ENCODE measurements around the gene RNGTT. TPM values are rescaled to one million over a fixed set of nuclear protein-coding genes. Genes with fewer than 3 reads are reported as not detected.
"Not testable (repeated sequence)": the region's sequence is repeated elsewhere in the genome, so short reads cannot be mapped to it uniquely, and the experiment has no call there.

The RNGTT gene
- total RNA-seq, 1 donor from 2014 or later: 12.3 TPM

DNA sequence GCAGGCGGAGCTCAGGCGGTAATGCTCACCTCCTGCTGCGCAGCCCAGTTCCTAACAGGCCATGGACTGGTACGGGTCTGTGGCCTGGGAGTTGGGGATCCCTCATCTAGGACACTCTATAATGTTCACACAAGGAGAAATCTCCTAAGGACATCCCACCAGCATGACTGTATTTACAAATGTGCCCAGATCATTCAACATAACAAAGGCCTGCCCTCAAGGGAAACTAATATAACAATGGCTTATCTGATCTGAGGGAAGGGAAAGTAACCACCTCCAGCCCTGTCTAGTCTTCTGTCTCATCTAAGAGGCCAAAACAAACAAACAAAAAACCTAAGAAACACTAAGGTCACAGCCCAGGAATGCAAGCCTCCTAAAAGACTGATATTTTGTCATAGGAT is 232.8 kb downstream of the RNGTT start:
- TF ChIP-seq CTCF (IDR thresholded peaks at IDR 0.05): no peak
- no peaks in the 10 kb centered on the region for H3K36me3 ChIP-seq
- H3K9me3 ChIP-seq: no peaks in the 10 kb centered on the region
- H3K4me1 ChIP-seq: no peaks in the 10 kb centered on the region
- DNase-seq (no peak), ATAC-seq (no peak)
- H3K4me3 ChIP-seq: no peak overlapping the region
- no peaks in the 10 kb centered on the region for H3K27me3 ChIP-seq
- H3K27ac ChIP-seq: no peak overlapping the region
- intact Hi-C loops (cut with DNase I): no loop called here

GRCh38 chr6:88728756-88729155 is 234.7 kb downstream of the RNGTT start:
- intact Hi-C loops (cut with DNase I): no loop called here
- ATAC-seq (no peak), DNase-seq (no peak)
- Histone ChIP-seq H3K4me1 (no peaks in the 10 kb centered on the region), H3K36me3 (no peaks in the 10 kb centered on the region), H3K27ac (no peak overlapping the region), H3K27me3 (no peaks in the 10 kb centered on the region), H3K9me3 (no peaks in the 10 kb centered on the region), H3K4me3 (no peak overlapping the region)
- TF ChIP-seq CTCF (IDR thresholded peaks at IDR 0.05): no peak

GRCh38 chr6:88726409-88726808 is 237.0 kb downstream of the RNGTT start:
- ATAC-seq; H3K27ac ChIP-seq; intact Hi-C loops (cut with DNase I); H3K4me1 ChIP-seq; H3K36me3 ChIP-seq; H3K27me3 ChIP-seq; H3K4me3 ChIP-seq; H3K9me3 ChIP-seq; DNase-seq: not testable (repeated sequence)

DNA sequence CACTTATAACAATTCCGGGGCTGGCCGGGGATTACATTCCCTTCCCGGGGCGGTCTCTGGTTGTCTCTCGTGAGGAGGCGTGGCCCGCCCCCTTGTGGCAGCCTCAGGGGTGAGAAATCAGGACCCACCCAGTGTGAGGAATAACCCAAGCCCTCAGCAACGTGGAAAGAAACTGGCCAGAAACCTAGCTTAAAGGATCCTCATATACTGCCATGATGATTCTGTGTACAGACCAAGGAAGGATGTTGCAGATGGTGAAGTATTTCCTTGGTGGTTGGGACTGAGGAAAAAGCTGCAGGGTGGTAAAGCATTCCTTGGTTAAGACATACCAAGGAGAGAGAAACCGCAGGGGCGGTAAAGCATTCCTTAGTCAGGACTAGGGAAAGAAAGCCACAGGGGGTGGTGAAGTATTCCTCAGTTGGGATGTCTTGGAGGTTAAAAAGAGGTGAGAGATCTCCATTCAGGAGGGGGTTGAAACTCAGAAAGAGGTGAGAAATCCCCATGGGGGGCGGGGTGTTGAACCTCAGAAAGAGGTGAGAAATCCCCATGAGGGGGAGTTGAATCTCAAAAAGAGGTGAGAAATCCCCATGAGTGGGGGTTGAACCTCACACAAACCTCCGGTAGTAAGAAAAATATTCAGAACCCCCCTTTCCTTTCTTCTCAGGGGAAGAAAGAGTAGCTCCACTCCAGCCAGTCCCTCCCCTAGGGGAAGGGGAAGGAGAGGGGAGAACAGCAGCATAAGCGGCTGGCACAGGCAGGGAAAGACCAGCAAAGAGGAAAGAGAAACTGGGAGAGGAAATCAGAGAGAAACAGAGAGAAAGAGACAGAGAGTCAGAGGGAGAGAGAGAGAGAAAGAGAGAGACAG is 238.1 kb downstream of the RNGTT start:
- TF ChIP-seq CTCF (IDR thresholded peaks at IDR 0.05): no peak
- H3K27me3 ChIP-seq: no peaks in the 10 kb centered on the region
- DNase-seq: no peak
- H3K4me1 ChIP-seq: no peaks in the 10 kb centered on the region
- H3K9me3 ChIP-seq: no peaks in the 10 kb centered on the region
- intact Hi-C loops (cut with DNase I): no loop called here
- no peak overlapping the region for H3K4me3 ChIP-seq
- ATAC-seq: no peak
- H3K27ac ChIP-seq: no peak overlapping the region
- no peaks in the 10 kb centered on the region for H3K36me3 ChIP-seq

- Histone ChIP-seq H3K9me3 (no peaks in the 10 kb centered on the region), H3K27ac (no peak overlapping the region), H3K4me1 (no peaks in the 10 kb centered on the region), H3K4me3 (no peak overlapping the region), H3K36me3 (no peaks in the 10 kb centered on the region), H3K27me3 (no peaks in the 10 kb centered on the region)
- no peak for TF ChIP-seq CTCF (IDR thresholded peaks at IDR 0.05)
- intact Hi-C loops (cut with DNase I): no loop called here
- no peak for ATAC-seq
- no peak for DNase-seq
Observed at GRCh38 chr6:88722686-88723085, 240.7 kb downstream of the RNGTT start.

GRCh38 chr6:88716399-88716798 is 247.0 kb downstream of the RNGTT start:
- H3K27ac ChIP-seq; intact Hi-C loops (cut with DNase I); ATAC-seq; H3K4me1 ChIP-seq; H3K4me3 ChIP-seq; H3K36me3 ChIP-seq; DNase-seq; H3K27me3 ChIP-seq; H3K9me3 ChIP-seq: not testable (repeated sequence)
